HG03095 (cell line): ENCODE results near the gene COX6A1.
"Not testable (repeated sequence)": the region's sequence is repeated elsewhere in the genome, so short reads cannot be mapped to it uniquely, and the experiment has no call there.

ENCODE experiments used
- ATAC-seq: cut with Tn5 transposase; IDR thresholded peaks from one replicate; pipeline ENCODE4 v1.9.1; 2021; ENCODE audit warnings: moderate library complexity; ENCODE audit not compliant: unreplicated experiment

The COX6A1 gene

DNA sequence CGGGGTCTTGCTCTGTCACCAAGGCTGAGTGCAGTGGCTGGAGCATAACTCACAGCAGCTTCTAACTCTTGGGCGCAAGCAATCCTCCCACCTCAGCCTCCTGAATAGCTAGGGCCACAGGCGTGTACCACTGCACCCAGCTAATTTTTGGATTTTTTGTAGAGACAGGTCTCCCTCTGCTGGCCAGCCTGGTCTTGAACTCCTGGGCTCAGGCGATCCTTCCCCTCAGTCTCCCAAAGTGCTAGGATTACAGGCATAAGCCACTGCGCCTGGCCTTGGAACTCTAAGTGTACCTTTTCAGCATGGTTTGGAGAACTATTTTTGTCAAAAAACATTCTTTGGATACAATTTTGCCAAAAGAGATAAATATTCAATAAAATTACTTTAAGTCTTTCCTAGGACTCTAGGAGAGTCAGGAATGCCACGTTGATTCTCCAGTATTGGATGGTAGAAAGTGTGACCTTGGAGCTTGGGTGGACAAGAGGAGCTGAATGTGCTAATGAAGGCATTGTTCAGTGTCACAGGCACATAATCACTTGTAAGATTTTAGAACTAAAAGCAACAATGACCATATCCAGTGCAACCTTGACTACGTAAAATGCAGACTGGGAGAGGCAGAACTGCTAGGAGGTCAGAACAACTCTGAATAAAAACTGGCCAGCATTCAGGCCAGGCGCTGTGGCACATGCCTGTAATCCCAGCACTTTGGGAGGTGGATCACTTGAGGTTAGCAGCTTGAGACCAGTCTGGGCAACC, 28.8 kb downstream of the COX6A1 start:
- no peak for ATAC-seq

DNA sequence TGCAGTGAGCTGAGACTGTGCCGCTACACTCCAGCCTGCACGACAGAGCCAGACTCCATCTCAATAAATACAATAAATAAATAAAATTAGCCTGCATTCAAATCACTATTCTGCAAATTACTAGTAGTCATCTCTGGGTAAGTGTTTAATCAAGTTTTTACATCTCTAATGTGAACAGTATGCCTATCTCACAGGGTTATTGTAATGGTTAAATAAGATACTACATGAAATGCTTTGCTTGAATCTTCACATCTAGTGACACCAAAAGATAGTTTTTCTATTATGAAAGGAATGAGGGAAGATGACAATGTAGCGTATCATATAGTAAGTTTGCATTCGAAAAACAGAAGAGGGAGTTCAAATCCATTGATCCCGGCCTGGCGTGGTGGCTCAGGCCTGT, 29.5 kb downstream of the COX6A1 start:
- no peak for ATAC-seq

- no peak for ATAC-seq
These were observed 30.5 kb downstream of the COX6A1 start for GRCh38 chr12:120468325-120468820.

GRCh38 chr12:120468821-120469449, 31.0 kb downstream of the COX6A1 start:
- no peak for ATAC-seq

DNA sequence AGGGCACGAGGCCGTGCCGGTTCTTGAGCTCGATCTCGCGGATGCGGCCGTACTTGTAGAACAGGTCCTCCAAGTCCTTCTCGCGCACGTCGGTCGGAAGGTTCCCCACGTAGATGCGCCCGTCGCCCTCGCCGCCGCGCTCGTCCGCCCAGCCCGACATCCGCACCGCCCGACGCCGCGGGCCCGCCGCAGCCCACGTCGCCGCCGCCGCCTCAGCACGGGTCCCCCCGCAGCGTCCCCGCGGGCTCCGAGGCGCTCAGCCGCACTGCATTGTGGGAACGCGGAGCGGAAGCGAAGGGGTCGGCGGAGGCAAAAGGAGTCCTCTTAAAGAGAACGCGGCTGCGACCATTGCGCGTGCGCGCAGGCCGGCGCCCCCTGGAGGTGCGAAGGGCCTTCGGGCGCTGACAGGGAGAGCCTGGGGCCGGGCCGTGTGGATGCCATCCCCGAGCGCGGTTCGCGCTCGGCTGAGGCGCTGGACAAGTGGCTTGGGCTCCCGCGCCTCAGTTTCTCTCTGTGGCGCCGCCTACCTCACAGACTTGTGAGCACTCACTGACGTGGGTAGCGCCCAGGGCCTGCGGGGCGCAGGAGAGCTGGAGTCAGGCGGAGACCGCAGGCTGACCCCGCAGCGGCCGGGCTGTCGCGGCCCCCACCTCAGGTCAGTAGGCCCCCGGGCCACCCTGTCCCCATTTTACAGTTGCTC, 31.7 kb downstream of the COX6A1 start, which contains the start of gene SRSF9:
Gene SRSF9, minus strand, starts transcription at position 299 of the 700 bp plus-strand sequence. Its CDS starts 139 bp downstream, at position 160.
- ATAC-seq: peak; percentile 86

DNA sequence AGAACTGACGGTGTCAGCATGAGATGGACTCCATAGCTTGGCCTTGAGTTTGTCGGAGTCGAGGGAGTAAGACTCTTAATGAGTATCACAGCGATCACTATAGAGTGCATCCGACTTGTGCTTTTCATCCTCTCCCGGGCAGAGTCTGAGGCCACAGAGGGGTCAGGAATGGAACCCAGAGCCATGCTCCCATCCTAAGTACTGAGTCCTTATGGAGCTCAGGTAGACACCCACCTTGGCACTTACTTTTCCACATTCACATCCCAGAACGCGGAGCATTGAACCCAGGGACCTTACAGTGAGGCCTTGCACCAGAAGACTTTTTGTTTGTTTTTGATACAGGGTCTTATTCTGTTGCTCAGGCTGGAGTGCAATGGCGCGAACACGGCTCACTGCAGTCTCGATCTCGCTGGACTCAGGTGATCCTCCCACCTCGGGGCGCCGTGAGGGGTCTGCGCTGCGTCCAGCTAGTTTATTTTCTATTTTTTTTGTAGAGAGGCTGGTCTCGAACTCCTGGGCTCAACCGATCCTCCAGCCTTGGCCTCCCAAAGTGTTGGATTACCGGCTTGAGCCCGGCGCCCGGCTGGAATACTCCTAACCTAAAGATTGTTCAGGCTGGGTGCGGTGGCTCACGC, 32.4 kb downstream of the COX6A1 start:
- no peak for ATAC-seq

GRCh38 chr12:120472521-120472920, 34.6 kb downstream of the COX6A1 start:
- ATAC-seq: no peak

GRCh38 chr12:120473807-120474615, 36.1 kb downstream of the COX6A1 start:
- ATAC-seq: no peak

DNA sequence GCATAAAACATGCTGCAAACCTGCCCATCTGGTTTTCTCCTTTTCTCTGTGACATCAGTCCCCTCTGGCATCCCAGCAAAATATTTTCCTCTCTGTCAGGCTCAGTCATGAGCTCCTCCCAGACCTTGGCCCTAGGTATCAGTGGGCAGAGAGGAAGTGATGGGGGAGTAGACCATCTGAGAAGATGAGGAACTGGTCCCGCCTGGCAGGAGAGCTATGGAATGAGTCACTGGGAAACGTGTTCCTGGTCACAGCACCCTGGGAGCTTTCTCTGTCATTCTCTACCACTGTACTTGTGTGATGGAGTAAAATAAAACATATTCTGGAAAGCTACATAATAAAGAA, 36.7 kb downstream of the COX6A1 start:
- ATAC-seq: no peak

GRCh38 chr12:120475643-120476042, 37.7 kb downstream of the COX6A1 start:
- no peak for ATAC-seq

DNA sequence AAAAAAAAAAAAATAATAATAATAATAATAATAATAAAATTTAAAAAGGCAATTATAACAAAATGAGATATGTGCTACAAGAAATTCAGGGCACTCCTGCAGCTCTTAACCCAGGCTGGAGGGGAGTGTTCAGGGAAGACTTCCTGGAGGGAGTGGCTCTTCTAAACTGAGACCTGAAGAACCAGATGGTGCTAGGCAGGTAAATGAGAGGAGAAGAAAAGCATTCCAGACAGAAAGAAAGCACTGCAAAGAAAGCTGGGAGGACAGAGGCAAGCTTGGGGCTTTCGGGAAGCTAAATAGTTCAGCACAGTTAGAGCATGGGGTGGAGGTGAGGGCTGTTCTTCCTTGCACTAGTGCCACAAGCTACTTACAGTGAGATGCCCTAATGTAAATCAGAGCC, 41.5 kb downstream of the COX6A1 start:
- no peak for ATAC-seq

GRCh38 chr12:120480211-120480610, 42.3 kb downstream of the COX6A1 start:
- ATAC-seq: no peak

- ATAC-seq: no peak
These were observed 43.3 kb downstream of the COX6A1 start for GRCh38 chr12:120481022-120481767.

DNA sequence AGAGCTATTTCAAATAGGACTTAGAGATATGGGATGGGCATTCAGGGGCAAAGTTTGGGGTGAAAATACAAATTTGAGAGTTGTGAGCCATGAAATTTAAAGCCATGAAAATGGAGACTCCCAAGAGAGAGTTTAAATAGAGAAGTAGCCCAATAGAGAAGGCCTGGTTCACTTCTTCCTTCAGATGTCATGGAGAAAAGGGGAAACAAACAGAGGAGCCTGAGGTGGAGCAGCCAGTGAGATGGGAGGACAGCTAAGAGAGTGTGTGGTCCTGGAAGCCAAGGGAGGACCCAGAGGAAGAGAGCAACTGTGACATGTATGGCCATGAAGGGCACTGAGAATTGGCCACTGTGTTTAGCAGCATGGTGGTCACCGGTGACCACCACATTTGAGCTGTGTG, 45.7 kb downstream of the COX6A1 start:
- no peak for ATAC-seq

- no peak for ATAC-seq
These were observed 48.3 kb downstream of the COX6A1 start for GRCh38 chr12:120485961-120486881.

GRCh38 chr12:120487552-120487951, 49.6 kb downstream of the COX6A1 start:
- not testable (repeated sequence) for ATAC-seq

DNA sequence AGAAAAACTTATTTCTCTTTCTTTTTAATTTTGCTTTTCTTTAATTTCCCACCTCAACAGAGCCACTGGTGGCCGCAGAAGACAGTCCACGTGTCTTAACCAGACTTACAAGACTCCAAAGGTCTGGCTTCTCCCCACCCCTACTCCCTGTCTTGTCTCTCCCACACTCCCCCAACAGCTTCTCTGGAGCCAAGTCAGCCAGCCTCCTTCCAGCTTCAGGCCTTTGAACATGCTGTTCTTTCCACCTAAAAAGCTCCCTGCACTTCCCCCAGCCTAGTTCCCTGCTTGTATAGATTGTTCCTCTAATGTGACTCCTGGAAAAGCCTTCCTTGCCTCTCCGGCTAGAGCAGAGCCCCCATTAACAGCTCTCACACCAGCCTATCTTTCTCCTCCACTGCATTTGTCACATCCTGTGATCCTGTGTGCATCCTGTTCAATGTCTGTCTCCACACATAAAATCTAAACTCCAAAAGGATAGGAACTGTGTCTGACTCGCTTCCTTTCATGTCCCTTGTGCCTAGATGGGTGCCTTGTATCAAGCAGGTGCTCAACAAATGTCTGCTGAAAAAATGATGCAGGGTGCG, 50.2 kb downstream of the COX6A1 start:
- no peak for ATAC-seq

GRCh38 chr12:120489018-120489417, 51.1 kb downstream of the COX6A1 start:
- no peak for ATAC-seq
